HG03432 (cell line): ENCODE results near the gene IL17RD.
A peak's percentile ranks its signal among the peaks of the same experiment; 100 is the strongest.
"Not testable (repeated sequence)": the region's sequence is repeated elsewhere in the genome, so short reads cannot be mapped to it uniquely, and the experiment has no call there.

ENCODE experiments used
- ATAC-seq: cut with Tn5 transposase; IDR thresholded peaks from one replicate; pipeline ENCODE4 v1.9.1; 2021; ENCODE audit warnings: mild to moderate bottlenecking, moderate library complexity; ENCODE audit not compliant: unreplicated experiment

The IL17RD gene

DNA sequence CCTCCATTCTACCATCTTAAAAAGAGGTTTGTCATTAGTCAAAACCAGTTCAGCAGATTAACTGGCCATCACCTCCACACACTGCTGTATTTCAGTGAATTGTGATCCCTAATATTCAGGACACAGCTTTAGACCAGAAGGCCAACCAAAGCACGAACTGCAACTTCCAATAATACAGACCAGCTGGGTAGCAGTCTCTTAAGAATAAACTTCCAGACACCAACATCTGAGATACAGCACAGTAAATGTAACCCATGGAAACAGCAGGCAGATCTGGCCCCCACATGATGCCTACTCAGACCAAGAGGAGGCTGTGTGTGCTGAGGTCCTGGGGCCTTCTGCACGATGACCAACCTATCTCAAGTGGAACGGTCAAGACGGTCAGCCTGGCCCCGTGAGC lies 69.8 kb downstream of the IL17RD start:
- ATAC-seq: no peak

DNA sequence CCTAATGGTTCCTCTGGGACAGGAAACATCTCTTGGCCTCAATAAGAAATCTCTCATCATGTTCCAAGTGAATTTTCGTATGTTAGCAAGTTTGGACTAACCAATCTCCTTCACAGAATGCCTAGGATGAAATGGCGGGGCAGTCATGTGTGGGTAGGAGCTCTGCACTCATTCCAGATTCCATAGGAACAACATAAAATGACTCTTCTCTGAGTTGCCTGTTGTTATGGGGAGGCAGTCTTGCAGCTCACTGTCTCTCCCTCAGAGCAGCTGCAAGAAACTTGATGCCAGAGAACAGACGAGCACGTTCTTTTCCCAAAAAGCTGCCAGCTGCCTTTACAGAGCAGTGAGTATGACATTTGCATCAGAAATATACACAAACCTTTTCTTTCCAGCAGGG lies 70.6 kb downstream of the IL17RD start:
- ATAC-seq: no peak

DNA sequence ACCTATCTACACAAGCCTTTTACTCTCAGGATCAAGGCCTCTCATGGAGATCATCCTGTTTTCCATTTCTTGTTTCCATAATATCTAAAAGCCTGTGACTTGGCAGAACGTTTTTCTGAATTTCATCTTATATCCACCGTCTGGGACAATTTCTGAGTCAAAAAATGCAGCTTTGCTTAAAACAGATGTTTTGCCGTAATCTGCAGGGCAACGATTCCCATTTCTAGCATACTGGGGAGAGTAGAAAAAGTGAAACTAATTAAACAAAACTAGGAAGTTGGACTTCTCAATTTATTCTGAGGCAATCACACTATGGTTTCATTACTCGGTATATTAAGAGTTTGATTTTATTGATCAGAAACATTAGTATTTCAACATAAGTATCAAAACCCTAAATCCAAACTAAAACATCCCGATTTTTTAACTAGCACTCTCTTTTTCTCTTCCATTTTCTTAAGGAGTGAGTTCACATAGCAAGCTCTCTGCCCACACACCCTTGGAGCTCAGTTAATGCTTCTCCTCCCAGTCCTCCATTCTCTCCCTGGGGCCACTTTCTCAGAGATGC lies 71.1 kb downstream of the IL17RD start:
- no peak for ATAC-seq

DNA sequence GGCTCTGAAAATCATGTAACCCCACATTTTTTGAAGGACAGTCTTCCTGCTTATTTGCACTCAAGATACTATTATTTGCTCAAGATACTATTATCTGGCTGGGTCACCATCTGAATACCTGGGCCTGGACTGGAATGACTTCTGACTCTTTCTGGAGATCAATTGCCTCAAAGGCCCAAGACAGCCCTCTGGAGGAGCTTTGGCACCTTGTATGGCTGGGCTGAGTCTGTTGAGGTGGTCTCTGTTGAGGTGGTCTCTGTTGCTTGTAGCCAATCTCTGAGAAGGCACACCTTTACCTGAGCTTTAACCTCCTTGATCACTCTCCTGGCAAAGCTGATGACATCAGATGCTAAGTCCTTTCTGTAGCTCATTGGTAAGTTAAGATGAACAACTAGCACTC lies 71.7 kb downstream of the IL17RD start:
- no peak for ATAC-seq

DNA sequence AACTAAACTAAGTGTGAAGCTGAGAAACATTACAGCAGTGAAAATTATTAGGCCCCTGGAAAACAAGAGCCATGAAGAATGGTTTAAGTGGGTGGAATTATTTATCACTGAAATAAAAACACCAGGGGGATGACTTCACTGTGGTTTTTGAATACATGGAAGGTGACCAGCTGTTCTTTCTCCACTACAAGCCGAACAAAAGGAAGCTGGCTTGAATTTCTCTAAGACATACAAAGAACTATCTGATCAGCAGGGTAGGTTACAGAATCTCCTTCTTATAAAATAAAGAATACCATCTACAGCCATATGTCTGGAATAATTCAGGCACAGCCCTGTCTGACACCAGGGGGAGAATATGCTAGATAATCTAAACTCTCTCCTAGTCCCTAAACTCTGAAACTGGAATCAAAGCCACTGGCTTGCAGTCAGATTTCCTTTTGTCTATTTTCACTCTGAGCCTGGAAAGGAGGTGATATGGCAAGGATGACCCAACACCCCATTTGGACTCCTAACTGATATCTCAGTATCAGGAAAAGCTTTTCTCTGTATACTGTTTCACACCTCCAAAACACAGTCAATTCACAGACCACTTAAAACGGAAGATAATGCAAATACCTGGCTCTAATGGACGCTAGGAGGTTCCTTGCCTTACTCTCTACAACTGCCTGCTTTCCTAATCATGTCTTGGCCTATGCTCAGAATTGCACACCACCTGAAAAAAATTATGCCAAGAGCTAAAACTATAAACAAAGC lies 73.5 kb downstream of the IL17RD start:
- no peak for ATAC-seq

DNA sequence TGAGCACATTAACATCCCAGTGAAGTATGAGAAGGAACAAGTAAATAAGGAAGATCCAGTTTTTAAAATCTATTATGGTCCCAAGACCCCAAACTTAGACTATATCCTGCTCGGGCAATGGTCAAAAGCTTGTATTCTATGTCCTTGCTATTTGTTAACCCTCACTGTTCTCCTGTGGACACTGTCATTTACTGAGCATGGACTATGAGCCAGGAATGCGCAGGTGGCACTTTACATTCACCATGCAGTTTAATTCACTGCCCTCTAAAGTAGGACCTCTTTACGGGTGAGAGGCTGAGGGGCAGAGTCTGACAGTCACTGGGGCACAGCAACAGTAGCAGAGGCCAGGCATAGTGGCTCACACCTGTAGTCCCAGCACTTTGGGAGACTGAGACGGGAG lies 76.1 kb downstream of the IL17RD start:
- no peak for ATAC-seq

DNA sequence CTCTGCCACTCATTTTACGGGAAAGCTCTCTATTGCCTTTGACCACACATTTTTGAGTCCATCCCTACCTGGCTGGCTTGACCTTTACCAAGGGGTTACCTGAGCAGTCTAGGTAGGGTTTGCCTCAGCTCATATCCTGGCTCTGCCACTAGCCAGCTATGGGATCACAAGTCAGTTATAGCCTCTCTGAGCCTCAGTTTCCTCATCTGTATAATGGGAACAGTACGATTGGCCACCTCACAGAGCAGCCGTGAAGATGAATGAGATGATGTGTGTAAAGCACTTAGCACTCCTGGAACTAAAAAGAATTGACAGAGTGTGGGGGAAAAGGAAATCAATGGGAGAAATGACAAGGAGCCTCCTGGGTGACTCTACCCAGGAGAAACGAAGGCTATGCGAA lies 76.7 kb downstream of the IL17RD start:
- no peak for ATAC-seq

DNA sequence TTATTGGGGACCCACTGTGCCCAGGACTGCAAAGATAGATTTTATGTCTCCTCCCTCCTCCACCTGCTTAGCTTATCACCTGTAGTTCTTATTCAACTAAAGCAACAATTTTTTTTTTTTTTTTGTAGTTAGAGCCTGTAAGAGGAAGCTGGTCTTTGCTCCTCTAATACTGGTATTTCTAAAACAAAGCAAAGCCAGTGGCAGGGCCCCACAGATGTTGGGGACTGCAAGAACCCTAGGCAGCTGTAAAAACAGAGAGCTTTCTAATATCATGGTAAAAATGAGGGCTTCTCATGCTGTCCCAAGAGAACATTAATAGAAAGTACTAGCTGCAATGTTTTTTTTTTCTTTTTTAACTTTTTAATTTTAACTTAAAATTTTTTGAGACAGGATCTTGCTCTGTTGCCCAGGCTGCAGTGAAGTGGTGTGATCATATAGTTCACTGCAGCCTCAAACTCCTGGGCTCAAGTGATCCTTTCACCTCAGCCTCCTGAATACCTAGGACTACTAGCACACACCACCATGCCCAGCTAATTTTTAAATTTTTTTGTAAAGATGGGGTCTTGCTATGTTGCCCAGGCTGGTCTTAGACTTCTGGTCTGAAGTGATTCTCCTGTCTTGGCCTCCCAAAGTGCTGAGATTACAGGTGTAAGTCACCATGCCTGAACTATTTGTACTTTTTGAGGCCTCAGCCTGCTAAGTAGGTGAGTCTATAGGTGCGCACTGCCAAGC lies 77.6 kb downstream of the IL17RD start:
- no peak for ATAC-seq

DNA sequence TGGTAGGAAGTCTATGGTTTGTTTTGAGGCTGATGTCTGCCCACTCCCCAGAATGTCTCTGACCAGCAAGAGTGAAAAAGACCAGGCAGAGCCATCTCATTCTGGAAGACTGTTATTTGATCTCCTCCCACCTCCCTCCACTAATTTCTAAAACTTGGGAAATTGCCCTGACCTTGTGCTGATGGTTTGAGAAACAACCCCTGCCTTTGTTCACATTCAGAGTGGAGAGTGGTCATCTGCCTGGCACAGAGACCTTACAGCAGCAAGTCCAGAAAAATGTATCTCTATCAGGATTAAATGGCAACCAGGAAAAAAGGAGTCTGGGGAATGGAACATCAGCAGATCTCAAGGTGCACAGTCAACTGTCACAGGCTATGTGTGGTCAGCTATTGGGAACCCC lies 79.0 kb downstream of the IL17RD start:
- no peak for ATAC-seq

DNA sequence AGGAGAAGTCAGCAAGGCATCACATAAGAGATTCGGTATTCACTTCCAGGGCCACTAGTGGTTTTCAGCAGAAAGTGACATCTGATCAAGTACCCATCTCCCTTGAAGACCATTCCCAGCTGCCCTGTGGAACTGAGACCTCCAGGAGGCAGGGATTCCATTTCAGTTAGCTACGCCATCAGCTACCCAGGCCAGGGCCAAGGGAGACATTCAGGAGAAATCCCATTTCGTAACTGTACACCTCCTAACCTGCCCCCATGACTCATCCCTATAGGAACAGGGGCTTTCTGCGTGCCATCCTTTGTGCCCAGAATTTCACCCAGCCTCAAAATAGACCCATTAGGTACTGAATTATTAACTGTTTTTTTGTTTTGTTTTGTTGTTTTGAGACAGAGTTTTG lies 79.9 kb downstream of the IL17RD start:
- no peak for ATAC-seq

DNA sequence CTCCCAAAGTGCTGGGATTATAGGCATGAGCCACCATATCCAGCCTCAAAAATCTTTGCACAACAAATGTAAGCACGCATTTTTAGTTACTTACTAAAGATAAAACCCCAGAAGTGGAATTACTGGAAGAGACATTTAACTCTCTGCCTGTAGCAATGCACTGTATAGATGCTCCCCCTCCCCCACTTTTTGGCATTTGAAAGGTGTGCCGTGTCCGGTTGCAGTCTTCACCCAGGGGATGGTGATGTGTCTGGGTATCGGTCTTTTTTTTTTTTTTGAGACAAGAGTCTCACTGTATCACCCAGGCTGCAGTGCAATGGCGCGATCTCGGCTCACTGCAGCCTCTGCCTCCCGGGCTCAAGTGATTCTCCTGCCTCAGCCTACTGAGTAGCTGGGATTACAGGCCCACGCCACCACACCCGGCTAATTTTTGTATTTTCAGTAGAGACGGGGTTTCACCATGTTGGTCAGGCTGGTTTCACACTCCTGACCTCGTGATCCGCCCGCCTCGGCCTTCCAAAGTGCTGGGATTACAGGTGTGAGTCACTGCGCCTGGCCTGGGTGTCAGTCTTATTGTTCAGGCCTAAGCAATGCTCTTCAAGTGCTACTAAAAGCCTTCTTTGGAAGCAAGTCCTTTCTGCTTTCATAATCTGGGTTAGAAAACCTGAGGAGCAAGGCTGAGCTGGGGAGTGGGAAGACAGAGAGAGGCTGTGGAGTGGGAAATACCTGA lies 81.7 kb downstream of the IL17RD start:
- ATAC-seq: not testable (repeated sequence)

DNA sequence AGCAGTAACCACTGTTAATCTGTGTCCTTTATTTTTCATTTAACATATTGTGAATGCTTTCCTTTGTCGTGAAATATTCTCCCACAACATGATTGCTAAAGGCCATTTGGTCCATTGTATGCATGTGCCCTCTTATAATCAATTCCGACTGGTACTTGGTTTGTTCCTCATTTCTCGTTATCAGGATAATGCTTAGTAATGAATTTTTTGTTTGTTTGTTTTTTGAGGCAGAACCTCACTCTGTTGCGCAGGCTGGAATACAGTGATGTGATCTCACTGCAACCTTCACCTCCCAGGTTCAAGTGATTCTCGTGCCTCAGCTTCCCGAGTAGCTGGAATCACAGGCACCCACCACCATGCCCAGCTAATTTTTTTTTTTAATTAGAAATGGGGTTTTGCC lies 82.7 kb downstream of the IL17RD start:
- ATAC-seq: no peak

DNA sequence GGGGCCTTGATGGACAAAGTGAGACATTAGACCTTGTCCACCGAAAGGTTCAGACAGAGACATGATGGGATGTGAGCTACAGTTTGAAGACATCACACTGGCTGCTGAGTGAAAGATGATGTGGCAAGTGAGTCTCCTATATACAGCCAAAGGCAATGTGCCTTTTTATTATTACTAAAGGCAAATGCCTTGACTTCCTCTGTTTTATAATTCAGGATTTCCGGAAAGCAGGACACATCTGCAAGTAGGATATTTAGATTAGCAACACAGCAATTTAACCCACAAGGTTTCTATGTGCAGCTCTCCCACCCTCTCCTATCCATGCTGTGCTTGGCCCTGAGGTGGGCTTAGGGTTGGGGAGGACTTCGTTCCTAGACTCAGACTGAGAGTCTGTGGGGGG lies 84.0 kb downstream of the IL17RD start:
- no peak for ATAC-seq

DNA sequence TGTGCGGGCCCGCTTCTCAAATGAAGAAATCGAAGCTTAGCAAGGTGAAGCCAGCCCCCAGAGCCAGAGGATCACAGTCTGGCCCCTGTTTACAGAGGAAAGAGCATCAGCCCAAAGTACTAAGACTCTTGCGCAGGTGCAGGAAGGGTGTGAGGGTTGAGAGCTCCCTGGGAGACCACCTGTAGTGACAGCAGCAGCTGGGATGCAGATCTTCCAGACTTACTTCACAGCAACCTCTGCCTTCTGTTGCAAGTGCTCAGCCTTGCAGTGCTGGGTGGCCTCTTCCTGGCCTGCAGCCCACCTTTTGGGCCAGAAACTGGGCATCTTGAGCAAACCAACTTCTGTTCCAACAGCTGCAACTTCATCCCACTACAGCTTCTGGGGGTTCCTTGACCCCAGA lies 85.0 kb downstream of the IL17RD start:
- no peak for ATAC-seq

DNA sequence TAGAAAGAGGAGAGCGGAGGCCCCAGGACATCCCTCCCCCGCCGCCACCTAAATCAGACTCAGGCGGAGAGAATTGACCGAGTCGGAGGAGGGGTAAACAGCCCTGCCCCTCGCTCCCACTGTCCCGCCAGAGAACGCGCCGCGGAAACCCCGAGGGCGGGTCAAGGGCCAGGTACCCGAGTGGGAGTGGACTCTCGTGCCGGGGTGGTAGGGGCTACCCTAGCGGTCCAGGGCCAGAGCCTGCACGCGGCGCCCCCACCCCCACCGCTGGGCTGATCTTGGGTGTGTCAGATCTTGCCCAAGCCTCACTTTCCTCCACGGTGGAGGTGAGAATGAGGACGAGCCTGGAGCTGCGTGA lies 85.7 kb downstream of the IL17RD start:
- no peak for ATAC-seq

DNA sequence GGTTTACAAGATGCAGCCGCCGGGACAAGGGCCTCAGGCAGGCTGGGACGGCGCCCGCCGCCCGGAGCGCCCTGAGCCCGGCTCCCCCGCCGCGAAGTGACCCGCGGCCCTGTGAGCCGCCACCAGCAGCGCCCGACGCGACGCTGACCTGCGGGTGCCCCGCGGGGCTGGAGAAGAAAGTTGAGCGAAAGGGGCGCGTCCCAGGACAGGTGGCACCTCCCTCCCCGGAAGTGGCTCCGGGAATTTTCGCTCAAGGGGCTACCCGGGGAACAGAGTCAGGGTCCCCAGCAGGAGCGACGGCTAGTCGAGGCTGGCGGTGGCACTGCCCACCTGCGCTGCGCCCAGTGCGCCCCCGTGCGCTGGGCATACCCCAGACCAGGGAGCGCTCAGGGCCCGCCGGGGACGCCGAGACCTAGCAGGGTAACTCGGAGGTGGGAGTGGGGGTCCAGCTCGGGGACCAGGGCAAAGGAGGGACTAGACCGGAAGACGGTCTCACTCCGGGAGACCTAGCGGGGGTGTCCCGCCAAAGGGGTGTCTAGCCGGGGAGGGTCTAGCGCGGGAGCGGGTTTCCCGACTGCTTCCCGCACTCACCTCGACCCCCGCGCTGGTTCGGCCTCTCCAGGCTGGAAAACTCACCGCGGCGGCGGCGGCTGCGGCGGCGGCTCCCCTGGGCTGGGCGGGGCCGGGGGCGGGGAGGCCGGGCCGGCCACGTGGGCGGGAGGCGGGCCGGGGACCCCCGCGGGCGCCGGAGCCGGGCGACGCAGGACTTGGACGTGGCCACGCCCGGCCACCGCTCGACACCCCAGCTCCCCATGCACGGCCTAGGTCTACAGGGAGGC lies 86.3 kb downstream of the IL17RD start:
- ATAC-seq: peak; percentile 39

DNA sequence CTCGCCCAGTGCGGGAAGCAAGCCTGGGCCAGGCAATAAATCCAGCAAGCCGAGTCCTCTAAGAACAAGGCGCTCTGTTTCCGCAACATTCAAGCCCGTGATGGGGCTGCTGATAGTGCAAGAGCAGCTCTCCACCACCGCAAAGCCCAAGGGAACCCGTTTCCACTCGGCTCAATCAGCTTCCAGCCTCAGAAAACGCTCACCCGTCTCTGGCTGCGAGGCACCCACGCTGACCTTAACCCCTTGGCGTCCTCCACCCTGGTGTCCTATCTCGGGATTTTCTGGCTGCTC lies 86.9 kb downstream of the IL17RD start:
- ATAC-seq: peak; percentile 55

DNA sequence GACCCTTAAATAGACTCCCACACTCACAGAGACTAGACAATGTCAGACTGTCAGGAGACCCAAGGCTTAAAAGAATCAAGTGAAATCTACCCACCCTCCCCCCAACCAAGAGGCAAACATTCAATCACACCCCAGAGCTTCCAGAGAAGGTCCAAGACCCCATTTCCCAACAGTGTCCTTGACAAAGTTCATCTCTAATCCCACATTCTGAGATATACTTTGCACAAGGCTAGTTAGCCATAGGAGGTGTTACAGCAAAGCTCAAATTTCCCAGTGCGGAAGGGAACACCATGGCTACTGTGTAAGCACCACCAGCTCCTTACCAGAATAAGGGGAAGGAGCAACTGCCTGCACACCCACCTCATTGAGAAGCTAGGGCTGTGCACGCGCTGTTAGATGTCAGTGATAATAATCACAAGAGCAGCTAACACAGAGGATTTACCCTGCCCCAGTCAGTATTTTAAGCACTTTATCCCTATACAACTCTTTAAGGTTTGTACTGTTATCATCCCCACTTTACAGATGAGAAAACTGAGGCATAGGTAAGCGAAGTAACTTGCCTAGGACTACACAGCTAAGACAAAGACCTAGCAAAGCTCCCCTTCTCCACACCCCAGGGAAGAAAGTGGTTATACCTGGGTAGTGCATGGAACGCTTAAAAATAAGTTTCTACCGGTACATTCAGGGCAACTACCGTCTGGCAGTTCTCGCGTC lies 87.4 kb downstream of the IL17RD start:
- peak; percentile 28 for ATAC-seq

DNA sequence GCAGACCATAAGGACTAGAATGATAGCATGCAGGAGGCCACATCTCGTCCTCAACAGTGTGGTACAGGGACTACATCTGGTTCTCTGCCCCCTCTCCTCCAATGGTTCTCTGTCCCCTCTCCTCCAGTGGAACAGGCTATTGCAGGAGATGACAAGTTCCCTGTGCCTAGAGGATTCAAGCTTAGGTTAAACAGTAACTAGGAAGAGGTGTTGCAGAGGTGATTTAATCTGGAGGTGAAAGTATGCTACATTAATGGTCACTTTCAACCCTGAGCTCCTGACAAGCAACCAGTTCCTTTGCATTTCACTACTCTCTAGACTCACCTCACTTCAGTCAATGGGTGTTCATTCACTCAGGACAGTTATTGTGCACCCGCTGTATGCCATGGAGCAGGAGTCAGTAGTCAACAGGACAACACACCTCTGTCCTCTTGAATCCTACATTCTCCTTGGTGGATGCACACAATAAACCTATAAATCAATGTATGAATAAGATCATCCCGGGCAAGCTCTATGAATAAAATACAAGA lies 88.7 kb downstream of the IL17RD start:
- no peak for ATAC-seq

DNA sequence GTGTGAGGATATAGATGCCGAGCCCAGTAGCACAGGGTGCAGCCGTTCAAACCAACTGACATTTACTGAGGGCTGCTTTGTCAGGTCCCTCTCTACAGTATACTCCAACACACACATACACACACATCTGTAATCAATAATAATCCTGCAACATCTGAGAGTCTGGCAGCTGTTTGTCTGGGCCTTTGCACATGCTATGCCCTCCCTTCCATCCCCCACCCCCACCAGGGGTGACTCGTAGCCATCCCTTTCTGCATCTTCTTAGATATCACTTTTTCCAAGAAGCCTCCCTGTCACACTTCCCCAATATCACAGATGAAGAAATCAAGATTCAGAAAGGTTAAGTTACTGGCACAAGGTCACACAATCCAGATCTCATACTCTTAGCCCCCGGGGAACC lies 91.0 kb downstream of the IL17RD start:
- ATAC-seq: no peak
